CD4-positive, alpha-beta T cell treated with Interleukin-4 for 1 hour (primary cell): ENCODE data around the gene OR6C74.

Source experiments
- DNase-seq, 2 donors: peaks; one replicate each; pipeline ENCODE4 v3.0.0-alpha.2; 2020 to 2022

The OR6C74 gene

GRCh38 chr12:55244309-55244708, at the start of gene OR6C74:
Gene OR6C74 (plus strand): TSS chr12:55244609. CDS start chr12:55247288, 2,679 bp downstream.
- no peak for DNase-seq

GRCh38 chr12:55220725-55221124, 23.7 kb upstream of the OR6C74 start, which contains the start of gene OR10A7:
Gene OR10A7 (plus strand): TSS chr12:55221025. CDS start chr12:55221025, 0 bp downstream.
- no peak for DNase-seq

- no peak for DNase-seq
Measured at GRCh38 chr12:55226523-55226922, 17.9 kb upstream of the OR6C74 start.

DNA sequence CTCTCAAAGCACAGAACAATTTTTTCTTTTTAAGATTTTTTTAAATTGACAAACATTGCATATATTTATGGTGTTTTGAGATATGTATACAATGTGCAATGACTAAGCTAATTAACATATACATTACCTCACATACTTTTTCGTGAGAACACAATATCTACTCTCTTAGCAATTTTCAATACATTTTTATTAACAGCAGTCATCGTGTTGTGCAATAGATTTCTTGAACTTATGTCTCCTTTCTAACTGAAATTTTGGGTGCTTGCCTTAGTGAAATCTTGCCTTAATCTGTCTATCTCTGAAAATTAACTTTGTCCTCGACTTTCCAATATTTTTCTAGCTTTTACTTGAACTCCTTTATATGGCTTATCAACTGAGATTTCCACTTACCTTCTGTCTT, 16.8 kb upstream of the OR6C74 start:
- DNase-seq, result no peak

DNA sequence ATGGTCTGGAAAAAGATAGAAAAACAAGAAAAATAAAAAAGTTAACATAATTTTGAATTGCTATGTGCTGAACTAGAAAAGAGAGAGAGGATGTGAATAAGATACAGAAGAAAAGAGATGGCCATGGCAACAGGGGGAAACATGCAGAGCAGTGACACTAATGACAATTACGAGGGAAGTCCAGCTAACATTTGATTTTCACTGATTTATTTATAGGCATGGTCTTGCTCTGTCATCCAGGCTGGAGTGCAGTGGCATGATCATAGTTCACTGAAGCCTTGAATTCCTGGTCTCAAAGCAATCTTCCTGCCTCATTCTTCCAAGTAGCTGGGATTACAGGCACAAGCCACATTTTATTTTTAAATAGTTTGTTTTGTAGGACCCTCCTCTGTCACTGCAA, 1.8 kb downstream of the OR6C74 start:
- DNase-seq, result no peak

GRCh38 chr12:55250944-55251343, 6.5 kb downstream of the OR6C74 start:
- no peak for DNase-seq

- DNase-seq, result no peak
Measured at GRCh38 chr12:55253281-55253680, 8.9 kb downstream of the OR6C74 start.

DNA sequence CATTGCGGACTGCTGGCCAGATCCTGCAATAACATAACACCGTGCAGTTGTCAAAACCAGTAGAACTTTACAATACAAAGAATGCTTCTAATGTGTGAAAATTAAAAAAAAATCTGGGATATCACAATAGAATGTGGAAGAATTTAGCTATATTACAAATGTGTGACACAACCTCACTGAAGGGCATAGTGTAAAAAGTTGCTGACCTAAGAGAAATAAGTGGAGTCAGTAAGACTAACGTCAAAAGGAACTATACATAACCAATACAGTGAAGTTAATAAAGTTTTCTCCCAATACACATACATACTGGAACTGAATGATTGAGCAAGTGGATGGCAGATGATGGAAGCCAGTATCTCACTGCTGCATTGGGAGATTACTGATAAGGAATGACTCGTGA, 12.4 kb downstream of the OR6C74 start:
- DNase-seq, result no peak

DNA sequence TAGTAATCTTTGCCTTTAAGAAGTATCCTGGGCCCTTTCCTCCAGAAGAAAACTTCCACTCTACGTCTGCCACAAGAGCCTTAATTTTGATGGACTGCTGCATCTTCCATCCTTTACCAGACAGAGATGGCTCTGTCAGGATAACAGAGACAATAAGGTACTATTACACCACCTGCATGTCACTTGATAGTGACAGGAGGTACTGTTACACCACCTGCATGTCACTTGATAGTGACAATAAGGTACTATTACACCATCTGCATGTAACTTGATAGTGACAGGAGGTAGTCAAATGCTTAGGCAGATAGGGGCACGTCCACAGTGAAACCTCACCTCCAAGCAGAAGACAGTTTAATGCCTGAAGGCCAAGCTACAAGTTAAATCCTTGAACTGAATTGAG, 13.9 kb downstream of the OR6C74 start:
- DNase-seq, result no peak

GRCh38 chr12:55280991-55281390, 36.6 kb downstream of the OR6C74 start:
- DNase-seq, result no peak

DNA sequence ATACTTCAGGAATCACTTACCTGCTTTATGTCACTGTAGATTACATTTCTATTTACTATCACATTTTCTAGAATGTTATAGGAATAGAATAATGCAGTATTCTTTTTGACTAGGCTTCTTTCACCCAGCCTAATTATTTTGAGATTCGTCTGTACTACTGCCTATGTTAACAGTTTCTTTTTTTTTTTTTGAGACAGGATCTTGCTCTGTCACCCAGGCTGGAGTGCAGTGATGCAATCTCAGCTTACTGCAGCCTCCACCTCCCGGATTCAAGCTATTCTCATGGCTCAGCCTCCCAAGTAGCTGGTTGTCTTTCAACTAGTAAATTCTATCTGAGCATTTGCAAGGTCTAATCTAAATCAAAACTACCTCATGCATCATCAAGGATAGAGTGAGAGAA, 45.6 kb downstream of the OR6C74 start:
- DNase-seq, result no peak
